GM12874 (cell line): Measurements from ENCODE around the gene UBE2N.

ENCODE experiments used
- CTCF ChIP-seq: IDR thresholded peaks from 2 replicates; pipeline ENCODE4 v1.5.1; 2011; ENCODE audit warnings: low read depth, mild to moderate bottlenecking, control low read depth, low read length, moderate library complexity; ENCODE audit not compliant: insufficient read depth

UBE2N gene

GRCh38 chr12:93377252-93378195 is 64.2 kb downstream of the UBE2N start, which contains the start of gene NUDT4:
Gene NUDT4 (plus strand): TSS chr12:93377925. CDS start chr12:93378323, 398 bp downstream.
- no peak for TF ChIP-seq CTCF

GRCh38 chr12:93376436-93377251 is 65.1 kb downstream of the UBE2N start:
- TF ChIP-seq CTCF = no peak

GRCh38 chr12:93375906-93376305 is 65.8 kb downstream of the UBE2N start:
- no peak for TF ChIP-seq CTCF

- TF ChIP-seq CTCF = no peak
Observed at GRCh38 chr12:93373961-93374656, 67.6 kb downstream of the UBE2N start.

- TF ChIP-seq CTCF = no peak
Observed at GRCh38 chr12:93370947-93371346, 70.8 kb downstream of the UBE2N start.

GRCh38 chr12:93369505-93369904 is 72.2 kb downstream of the UBE2N start:
- no peak for TF ChIP-seq CTCF

- no peak for TF ChIP-seq CTCF
Observed at GRCh38 chr12:93368766-93369165, 73.0 kb downstream of the UBE2N start.
